Measurements from ENCODE around the gene RAI1.

DNA sequence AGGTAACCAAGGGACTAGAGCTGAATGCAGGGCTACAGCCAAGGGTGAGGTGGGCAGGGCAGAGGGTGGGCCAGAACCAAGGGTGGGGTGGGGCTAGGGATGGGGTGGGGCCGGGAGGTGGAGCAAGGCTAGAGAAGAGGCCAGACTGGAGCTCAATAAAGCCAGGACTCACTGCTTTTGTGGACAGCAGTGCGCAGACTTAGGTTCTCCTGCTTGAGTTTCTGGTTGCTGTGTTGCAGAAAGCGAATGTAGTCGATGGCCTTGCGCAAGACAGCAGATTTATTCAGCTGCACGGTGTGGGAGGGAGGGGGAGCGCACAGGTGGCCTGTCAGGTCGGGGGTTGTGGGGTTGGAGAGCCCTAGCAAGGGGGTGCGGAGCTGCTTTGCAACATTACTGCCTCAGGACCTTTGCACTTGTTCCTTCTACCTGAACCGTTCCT lies 136.8 kb downstream of the RAI1 start:
- TF ChIP-seq EZH2 (IDR thresholded peaks at IDR 0.05; ENCODE audit: low read depth, unreplicated experiment) (no peak), POLR2AphosphoS5 (IDR thresholded peaks at IDR 0.05; ENCODE audit: low read depth) (no peak; the same call in 1 of the 2 replicates), ZNF331 (CRISPR knock-in tag; IDR thresholded peaks at IDR 0.05; ENCODE audit: low read depth) (no peak)
- TF ChIP-seq, protein P1, sequence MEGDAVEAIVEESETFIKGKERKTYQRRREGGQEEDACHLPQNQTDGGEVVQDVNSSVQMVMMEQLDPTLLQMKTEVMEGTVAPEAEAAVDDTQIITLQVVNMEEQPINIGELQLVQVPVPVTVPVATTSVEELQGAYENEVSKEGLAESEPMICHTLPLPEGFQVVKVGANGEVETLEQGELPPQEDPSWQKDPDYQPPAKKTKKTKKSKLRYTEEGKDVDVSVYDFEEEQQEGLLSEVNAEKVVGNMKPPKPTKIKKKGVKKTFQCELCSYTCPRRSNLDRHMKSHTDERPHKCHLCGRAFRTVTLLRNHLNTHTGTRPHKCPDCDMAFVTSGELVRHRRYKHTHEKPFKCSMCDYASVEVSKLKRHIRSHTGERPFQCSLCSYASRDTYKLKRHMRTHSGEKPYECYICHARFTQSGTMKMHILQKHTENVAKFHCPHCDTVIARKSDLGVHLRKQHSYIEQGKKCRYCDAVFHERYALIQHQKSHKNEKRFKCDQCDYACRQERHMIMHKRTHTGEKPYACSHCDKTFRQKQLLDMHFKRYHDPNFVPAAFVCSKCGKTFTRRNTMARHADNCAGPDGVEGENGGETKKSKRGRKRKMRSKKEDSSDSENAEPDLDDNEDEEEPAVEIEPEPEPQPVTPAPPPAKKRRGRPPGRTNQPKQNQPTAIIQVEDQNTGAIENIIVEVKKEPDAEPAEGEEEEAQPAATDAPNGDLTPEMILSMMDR (conservative IDR thresholded peaks at IDR 0.05; ENCODE audit: low read depth in 2 of 2), result no peak

All from GM23338 (cell line).